A204.1 (cell line): ENCODE results near the gene AZIN2.
"Not testable (repeated sequence)": the region's sequence is repeated elsewhere in the genome, so short reads cannot be mapped to it uniquely, and the experiment has no call there.

Source experiments
- FAIRE-seq: peaks from 2 replicates; lab custom pipeline; 2012; peaks lifted over from hg19 to GRCh38; lab: Jason Lieb, UNC

AZIN2 gene

GRCh38 chr1:33130297-33130696, 49.3 kb downstream of the AZIN2 start:
- no peak for FAIRE-seq

GRCh38 chr1:33131191-33131590, 50.2 kb downstream of the AZIN2 start:
- no peak for FAIRE-seq

DNA sequence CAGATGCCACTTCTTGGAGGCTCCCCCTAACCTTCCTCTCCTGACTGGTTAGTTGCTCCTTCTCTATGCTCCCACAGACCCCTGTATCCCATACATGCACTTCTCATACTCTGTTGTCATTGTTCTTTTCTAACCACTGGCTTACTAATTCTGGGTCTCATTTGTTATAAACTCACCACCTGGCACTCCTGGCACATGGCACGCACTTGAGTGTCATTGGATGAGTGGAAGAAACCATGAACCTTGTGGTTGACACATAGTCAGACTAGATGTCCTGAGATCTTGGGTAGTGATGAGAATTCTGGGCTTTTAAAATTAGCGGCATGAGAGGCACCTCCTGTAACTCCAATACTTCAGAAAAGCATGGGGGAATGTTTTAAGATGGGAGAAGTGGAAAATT, 51.6 kb downstream of the AZIN2 start:
- FAIRE-seq, result no peak

DNA sequence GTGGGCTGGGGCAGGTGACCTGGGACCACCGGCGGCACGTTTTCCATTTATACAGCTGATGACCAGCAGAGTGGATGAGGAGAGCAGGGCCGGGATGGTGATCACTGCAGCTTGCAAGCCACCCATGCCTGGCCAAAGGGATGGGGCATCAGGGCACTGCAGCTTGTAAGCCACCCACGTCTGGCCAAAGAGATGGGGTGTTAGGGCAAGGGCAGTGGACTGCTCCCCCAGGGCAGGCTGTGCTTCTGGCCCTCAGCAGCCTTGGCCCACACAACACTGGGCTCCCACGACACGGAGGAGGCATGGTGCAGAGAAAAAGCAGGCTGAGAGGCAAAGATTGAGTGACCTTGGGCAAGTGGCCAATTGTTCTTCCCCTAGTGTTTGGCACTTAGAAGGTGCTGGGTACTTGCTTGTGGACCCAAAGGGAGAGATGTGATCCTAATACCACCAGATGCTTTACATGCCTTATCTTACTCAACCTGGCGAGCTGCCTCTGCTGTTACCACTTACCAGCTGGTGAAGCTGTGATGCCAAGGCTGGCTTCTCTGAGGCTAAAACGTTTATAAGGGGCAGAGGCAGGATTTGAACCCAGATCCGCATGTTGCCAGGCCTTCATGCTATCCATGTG, 52.6 kb downstream of the AZIN2 start:
- FAIRE-seq, result no peak

- FAIRE-seq, result not testable (repeated sequence)
These were observed 55.1 kb downstream of the AZIN2 start for GRCh38 chr1:33136041-33136440.

GRCh38 chr1:33137800-33138199, 56.8 kb downstream of the AZIN2 start:
- no peak for FAIRE-seq

GRCh38 chr1:33140153-33141149, 59.5 kb downstream of the AZIN2 start:
- FAIRE-seq, result no peak

GRCh38 chr1:33141216-33141615, 60.3 kb downstream of the AZIN2 start:
- FAIRE-seq, result no peak

DNA sequence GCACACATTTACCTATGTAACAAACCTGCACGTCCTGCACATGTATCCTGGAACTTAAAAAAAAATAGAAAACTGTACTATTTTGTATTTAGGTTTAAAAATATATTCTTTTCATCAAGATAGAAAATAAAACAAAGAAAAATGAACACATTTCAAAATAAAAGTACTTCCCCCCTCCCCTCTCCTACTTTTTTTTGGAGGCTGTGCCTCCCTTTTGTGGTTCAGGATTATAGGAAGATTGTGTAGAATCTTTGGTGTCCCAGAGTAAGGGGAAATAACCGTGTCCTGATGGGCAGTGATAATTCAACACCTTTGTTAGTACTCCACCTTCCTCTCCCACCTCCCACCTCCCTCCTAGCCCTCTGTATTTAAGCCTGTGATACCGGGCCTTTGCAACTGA, 60.8 kb downstream of the AZIN2 start:
- FAIRE-seq, result no peak

DNA sequence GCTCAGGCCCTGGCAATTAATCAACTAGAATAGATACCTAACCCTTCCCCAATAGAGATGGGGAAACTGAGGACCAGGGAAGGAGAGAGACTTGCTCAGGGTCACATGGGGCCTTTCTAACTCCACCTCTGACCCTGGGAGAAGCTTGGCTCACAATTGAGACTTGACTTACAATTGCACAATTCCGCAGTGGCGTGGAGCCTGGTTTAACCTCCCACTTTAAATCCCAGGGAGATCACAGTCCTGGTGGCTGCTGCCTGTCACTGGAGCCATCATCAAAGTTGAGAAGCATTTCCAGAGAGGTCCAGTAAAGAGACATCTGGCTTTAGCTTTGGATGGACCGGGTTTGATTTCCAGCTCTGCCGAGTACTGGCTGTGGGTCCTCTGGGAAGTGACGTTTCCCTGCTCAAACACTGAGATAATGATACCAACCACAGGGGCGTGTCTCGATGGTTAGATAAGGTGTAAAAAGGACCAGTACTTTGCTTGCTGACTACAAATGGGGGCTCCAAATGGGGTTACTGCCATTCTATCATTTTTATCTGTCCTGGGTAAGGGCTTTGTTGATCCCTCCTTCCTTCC, 61.6 kb downstream of the AZIN2 start:
- FAIRE-seq, result no peak

GRCh38 chr1:33143176-33143575, 62.2 kb downstream of the AZIN2 start:
- FAIRE-seq, result no peak

DNA sequence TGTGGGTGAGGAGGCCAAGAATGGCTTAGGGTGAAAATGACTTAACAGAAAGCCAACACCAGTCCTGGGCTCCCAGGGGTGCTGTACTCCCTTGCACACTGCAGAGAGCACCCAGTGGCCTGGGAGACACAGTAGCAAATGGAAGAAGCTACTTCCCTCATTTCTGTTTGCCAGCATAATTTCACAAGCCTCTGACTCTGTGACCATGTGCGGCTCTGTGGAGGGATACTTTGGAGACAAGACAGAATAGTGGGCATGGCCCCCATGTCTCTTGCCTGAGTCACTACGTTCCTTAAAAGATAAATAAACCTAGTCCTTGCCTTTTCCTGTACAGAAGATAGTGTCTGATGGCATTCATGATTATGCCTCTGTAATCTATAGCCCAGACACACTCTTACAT, 62.7 kb downstream of the AZIN2 start:
- FAIRE-seq, result no peak

DNA sequence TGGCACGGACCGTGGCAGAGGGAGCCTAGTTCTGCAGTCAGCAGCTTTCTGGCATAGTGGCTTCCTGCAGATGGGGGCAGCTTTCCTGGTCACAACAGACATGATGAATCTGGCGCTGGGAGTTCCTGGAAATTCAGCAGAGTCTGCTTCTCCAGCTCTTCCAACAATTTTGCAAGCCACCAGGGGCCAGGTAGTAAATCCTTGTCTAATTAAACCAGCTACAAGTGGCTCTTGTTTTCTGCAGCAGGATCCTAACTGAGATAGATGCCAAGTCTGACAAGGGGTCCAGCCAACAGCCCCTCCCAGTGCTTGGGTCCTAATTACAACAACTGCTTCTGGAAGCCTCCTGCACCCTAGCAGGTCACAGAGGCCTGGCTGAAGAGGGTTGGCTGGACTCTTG, 65.0 kb downstream of the AZIN2 start:
- FAIRE-seq, result no peak

DNA sequence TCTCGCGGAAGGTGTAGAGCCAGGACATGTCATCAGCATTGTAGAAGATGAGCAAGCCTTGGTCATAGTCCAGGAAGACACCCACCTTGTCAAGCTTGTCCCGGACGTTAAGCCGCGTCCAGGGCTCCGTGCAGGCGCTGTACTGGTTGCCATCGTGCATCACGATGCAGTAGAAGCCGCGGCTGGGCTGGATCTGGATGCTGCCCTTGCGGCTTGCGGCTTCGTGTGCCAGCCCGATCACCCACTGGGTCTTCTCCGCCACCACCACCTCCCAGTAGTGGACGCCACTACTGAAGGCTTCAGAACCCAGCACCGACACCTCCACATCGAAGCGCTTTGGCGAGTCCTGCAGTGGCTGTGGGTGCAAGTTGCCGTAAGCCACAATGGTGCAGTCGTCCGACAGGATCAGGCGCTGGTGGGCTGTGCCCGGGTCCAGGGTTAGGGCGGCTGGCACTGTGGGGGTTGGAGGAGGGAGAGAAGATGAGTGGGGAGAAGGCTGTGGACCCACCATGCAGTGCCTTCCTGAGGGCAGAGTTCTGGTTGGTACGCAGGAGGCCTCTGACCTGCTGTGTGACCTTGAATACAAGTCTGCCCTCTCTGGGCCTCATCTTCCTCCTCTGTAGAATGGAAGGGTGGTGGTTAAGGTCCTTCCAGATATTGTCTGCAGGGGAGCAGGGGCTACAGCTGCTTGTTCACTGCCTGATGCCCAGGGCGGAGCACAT, 66.5 kb downstream of the AZIN2 start:
- FAIRE-seq, result no peak

GRCh38 chr1:33147997-33148314, 67.0 kb downstream of the AZIN2 start:
- FAIRE-seq, result no peak

- FAIRE-seq, result no peak
These were observed 67.7 kb downstream of the AZIN2 start for GRCh38 chr1:33148615-33149014.

- no peak for FAIRE-seq
These were observed 68.7 kb downstream of the AZIN2 start for GRCh38 chr1:33149453-33150190.

DNA sequence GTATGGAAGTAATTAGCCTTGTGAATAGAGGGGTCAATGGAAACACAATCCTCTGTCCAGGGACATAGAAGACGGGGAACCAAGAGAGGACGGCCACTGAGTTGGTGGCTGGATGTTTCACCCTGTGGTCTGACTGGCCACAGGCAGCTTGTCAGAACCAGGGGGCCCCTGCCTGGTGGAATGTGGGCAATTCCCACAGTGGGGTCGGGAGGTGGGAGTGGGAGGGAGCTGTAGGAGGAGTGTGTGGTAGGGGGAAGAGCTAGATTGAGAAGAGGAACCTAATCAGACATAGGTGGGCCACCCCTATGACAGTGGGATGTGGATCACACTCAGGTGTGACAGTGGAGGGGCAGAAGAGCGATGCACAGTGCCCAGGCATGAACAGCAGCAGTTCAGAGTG, 69.6 kb downstream of the AZIN2 start:
- FAIRE-seq, result no peak

DNA sequence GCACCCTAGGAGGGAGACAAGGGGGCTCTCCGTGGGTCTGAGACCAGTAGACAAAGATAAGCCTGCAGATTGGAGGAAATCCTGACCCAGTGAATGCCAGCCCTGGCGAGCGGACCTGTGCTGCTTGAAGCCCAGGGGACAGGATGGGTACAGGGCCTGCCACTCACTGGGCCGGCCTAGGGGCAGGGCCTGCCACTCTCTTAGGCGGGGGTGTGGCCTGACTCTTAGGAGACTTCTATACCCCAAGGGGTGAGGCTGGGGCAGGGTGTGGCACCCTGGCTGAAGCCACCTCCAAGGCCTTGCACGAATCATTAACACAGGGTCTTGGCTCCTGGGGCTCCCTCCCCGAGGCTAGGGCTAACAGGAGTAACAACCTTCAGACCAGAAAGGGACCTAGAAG, 70.2 kb downstream of the AZIN2 start:
- no peak for FAIRE-seq

GRCh38 chr1:33152685-33153432, 71.9 kb downstream of the AZIN2 start:
- FAIRE-seq, result no peak

DNA sequence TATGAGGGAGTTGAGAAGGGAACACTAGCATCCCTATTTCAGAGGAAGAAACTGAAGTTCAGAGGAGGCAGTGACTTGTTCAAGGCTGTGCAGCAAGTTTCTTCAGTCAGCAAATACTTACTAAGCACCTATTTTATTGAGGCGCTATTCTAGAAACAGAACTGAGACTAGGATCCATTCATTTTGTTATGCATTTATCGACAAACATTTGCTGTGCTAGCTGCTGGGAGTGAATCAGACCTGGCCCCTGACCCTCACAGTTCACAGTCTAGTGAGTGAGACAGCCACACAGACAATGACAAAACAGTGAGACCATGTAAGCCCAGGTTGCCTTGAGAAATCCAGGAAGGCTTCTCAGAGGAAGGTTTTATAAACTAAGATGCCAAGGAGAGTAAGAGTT, 72.7 kb downstream of the AZIN2 start:
- no peak for FAIRE-seq
